GM23338 (cell line): ENCODE measurements around the gene RPS19BP1.

Experiments
- CREB1 ChIP-seq: fragments of 250-450 bp; sonication (Bioruptor Pico); IDR thresholded peaks from 2 replicates; pipeline ENCODE4 v1.5.0; 2020; ENCODE audit warnings: low read depth, mild to moderate bottlenecking, moderate library complexity
- CTCF ChIP-seq, 2 experiments: fragments of 200-600 bp in 1 of 2; sonication (generic) in 1 of 2; conservative IDR thresholded peaks; 2 replicates each; pipeline versions ENCODE4 v1.5.1 to v1.6.1; 2016 to 2017; ENCODE audit warnings: antibody characterized with exemption in 2 of 2, low read depth in 2 of 2, mild to moderate bottlenecking in 2 of 2, moderate library complexity in 1 of 2
- ETS1 ChIP-seq: IDR thresholded peaks from 2 replicates; pipeline ENCODE4 v1.6.1; 2016; ENCODE audit warnings: antibody characterized with exemption
- EZH2 ChIP-seq: fragments of 200-600 bp; sonication (generic); IDR thresholded peaks from one replicate; pipeline ENCODE4 v1.8.0; 2017; ENCODE audit warnings: antibody characterized with exemption, mild to moderate bottlenecking, low read depth; ENCODE audit not compliant: unreplicated experiment
- EZH2phosphoT487 ChIP-seq: fragments of 200-600 bp; sonication (generic); IDR thresholded peaks from one replicate; pipeline ENCODE4 v1.8.1; 2018; ENCODE audit warnings: antibody characterized with exemption; ENCODE audit not compliant: unreplicated experiment
- JUNB ChIP-seq: IDR thresholded peaks from one replicate; pipeline ENCODE4 v1.6.1; 2016; ENCODE audit warnings: antibody characterized with exemption; ENCODE audit not compliant: unreplicated experiment
- NANOG ChIP-seq: IDR thresholded peaks from 2 replicates; pipeline ENCODE4 v1.6.1; 2016; ENCODE audit warnings: antibody characterized with exemption, borderline replicate concordance
- POLR2AphosphoS5 ChIP-seq: IDR thresholded peaks from 2 replicates; pipeline ENCODE4 v1.6.1; 2016; ENCODE audit warnings: antibody characterized with exemption, low read depth
- REST ChIP-seq: IDR thresholded peaks from one replicate; pipeline ENCODE4 v1.6.1; 2018; ENCODE audit warnings: antibody characterized with exemption; ENCODE audit not compliant: unreplicated experiment
- STAT1 ChIP-seq: IDR thresholded peaks from one replicate; pipeline ENCODE4 v1.6.1; 2016; ENCODE audit warnings: antibody characterized with exemption; ENCODE audit not compliant: unreplicated experiment
- ZNF114 ChIP-seq: fragments of 250-450 bp; sonication (Bioruptor Pico); IDR thresholded peaks from 2 replicates; pipeline ENCODE4 v1.5.0; 2020; ENCODE audit warnings: mild to moderate bottlenecking, moderate library complexity

GRCh38 chr22:39504071-39504470, 28.5 kb downstream of the RPS19BP1 start:
- TF ChIP-seq EZH2 (no peak), CTCF (conservative IDR thresholded peaks at IDR 0.05; ENCODE audit: low read depth in 2 of 2) (no peak), POLR2AphosphoS5 (no peak), EZH2phosphoT487 (no peak), REST (no peak), ETS1 (no peak), NANOG (no peak), JUNB (no peak), ZNF114 (CRISPR knock-in tag) (no peak), CREB1 (CRISPR knock-in tag) (no peak), STAT1 (no peak)
